SJSA1 (cell line): ENCODE data around the gene FXYD3. TPM values are rescaled to one million over a fixed set of nuclear protein-coding genes. Genes with fewer than 3 reads are reported as not detected.

ENCODE experiments used
- DNase-seq, 2 experiments: peaks; one replicate each; pipeline ENCODE4 v3.0.0-alpha.2; 2015 to 2020; ENCODE audit warnings: low spot score in 2 of 2, low read depth in 1 of 2
- H3K27ac ChIP-seq: fragments of 250-450 bp; sonication (Bioruptor Pico); 2 replicates; pipeline ENCODE4 v1.5.1; 2020; ENCODE audit warnings: mild to moderate bottlenecking, moderate library complexity
- H3K27me3 ChIP-seq: fragments of 250-450 bp; sonication (Bioruptor Pico); replicated peaks from 2 replicates; pipeline ENCODE4 v1.5.1; 2020; ENCODE audit warnings: mild to moderate bottlenecking, moderate library complexity
- H3K36me3 ChIP-seq: fragments of 250-450 bp; sonication (Bioruptor Pico); 2 replicates; pipeline ENCODE4 v1.5.1; 2020; ENCODE audit warnings: mild to moderate bottlenecking
- H3K4me1 ChIP-seq: fragments of 250-450 bp; sonication (Bioruptor Pico); replicated peaks from 2 replicates; pipeline ENCODE4 v1.6.1; 2021; ENCODE audit warnings: mild to moderate bottlenecking
- H3K4me3 ChIP-seq: fragments of 250-450 bp; sonication (Bioruptor Pico); 2 replicates; pipeline ENCODE4 v1.5.1; 2020; ENCODE audit warnings: mild to moderate bottlenecking
- H3K9me3 ChIP-seq: fragments of 250-450 bp; sonication (Bioruptor Pico); replicated peaks from 2 replicates; pipeline ENCODE4 v1.5.1; 2020; ENCODE audit warnings: mild to moderate bottlenecking
- total RNA-seq: library from RNA; depleted of rRNA; stranded (reverse); fragments of >200 nt; shearing (Covaris generic); gene quantifications from 2 replicates; pipeline ENCODE4 v1.2.3, GENCODE V29; 2014; rRNA removed

Gene FXYD3
- not detected in 2 replicates for total RNA-seq

- DNase-seq: no peak
- no peaks in the 10 kb centered on the region for H3K9me3 ChIP-seq
- no peaks in the 10 kb centered on the region for H3K27me3 ChIP-seq
- H3K4me1 ChIP-seq: no peaks in the 10 kb centered on the region
- no peak within 1 kb of the TSS for H3K27ac ChIP-seq
- no peaks in the 10 kb centered on the region for H3K36me3 ChIP-seq
- no peak within 1 kb of the TSS for H3K4me3 ChIP-seq
These were observed at the start of gene FXYD3 for GRCh38 chr19:35115177-35115951. FXYD3 (plus strand) TSS chr19:35115823; CDS start chr19:35119377, 3,554 bp downstream.

GRCh38 chr19:35066121-35066520, 49.5 kb upstream of the FXYD3 start:
- DNase-seq: no peak
- Histone ChIP-seq H3K4me1 (no peaks in the 10 kb centered on the region), H3K4me3 (no peak overlapping the region), H3K27ac (no peak overlapping the region), H3K9me3 (0 out of 2 replicates have a peak, but pooled peaks cover 12% of the 10 kb centered on the region), H3K36me3 (no peaks in the 10 kb centered on the region), H3K27me3 (no peaks in the 10 kb centered on the region)

GRCh38 chr19:35066691-35067563, 48.7 kb upstream of the FXYD3 start:
- H3K36me3 ChIP-seq: no peaks in the 10 kb centered on the region
- H3K9me3 ChIP-seq: 0 out of 2 replicates have a peak, but pooled peaks cover 12% of the 10 kb centered on the region
- H3K27me3 ChIP-seq: no peaks in the 10 kb centered on the region
- H3K27ac ChIP-seq: no peak overlapping the region
- H3K4me3 ChIP-seq: no peak overlapping the region
- DNase-seq: peak; percentile 78 to 87
- H3K4me1 ChIP-seq: no peaks in the 10 kb centered on the region

- no peak for DNase-seq
- no peaks in the 10 kb centered on the region for H3K27me3 ChIP-seq
- no peaks in the 10 kb centered on the region for H3K4me1 ChIP-seq
- H3K4me3 ChIP-seq: no peak overlapping the region
- 0 out of 2 replicates have a peak, but pooled peaks cover 12% of the 10 kb centered on the region for H3K9me3 ChIP-seq
- no peaks in the 10 kb centered on the region for H3K36me3 ChIP-seq
- H3K27ac ChIP-seq: no peak overlapping the region
These were observed 46.5 kb upstream of the FXYD3 start for GRCh38 chr19:35068941-35069634.

GRCh38 chr19:35069696-35070095, 45.9 kb upstream of the FXYD3 start:
- Histone ChIP-seq H3K27ac (no peak overlapping the region), H3K36me3 (no peaks in the 10 kb centered on the region), H3K4me3 (no peak overlapping the region), H3K4me1 (no peaks in the 10 kb centered on the region), H3K27me3 (no peaks in the 10 kb centered on the region), H3K9me3 (0 out of 2 replicates have a peak, but pooled peaks cover 12% of the 10 kb centered on the region)
- no peak for DNase-seq

- Histone ChIP-seq H3K9me3 (0 out of 2 replicates have a peak, but pooled peaks cover 12% of the 10 kb centered on the region), H3K27me3 (no peaks in the 10 kb centered on the region), H3K4me1 (no peaks in the 10 kb centered on the region), H3K27ac (no peak overlapping the region), H3K4me3 (no peak overlapping the region), H3K36me3 (no peaks in the 10 kb centered on the region)
- DNase-seq: no peak
These were observed 45.2 kb upstream of the FXYD3 start for GRCh38 chr19:35070471-35070870.

GRCh38 chr19:35073516-35073915, 42.1 kb upstream of the FXYD3 start:
- Histone ChIP-seq H3K27ac (no peak overlapping the region), H3K9me3 (0 out of 2 replicates have a peak, but pooled peaks cover 12% of the 10 kb centered on the region), H3K4me1 (no peaks in the 10 kb centered on the region), H3K4me3 (no peak overlapping the region), H3K36me3 (no peaks in the 10 kb centered on the region), H3K27me3 (no peaks in the 10 kb centered on the region)
- no peak for DNase-seq

- H3K27ac ChIP-seq: no peak overlapping the region
- H3K9me3 ChIP-seq: 0 out of 2 replicates have a peak, but pooled peaks cover 12% of the 10 kb centered on the region
- H3K4me1 ChIP-seq: no peaks in the 10 kb centered on the region
- H3K4me3 ChIP-seq: no peak overlapping the region
- H3K27me3 ChIP-seq: no peaks in the 10 kb centered on the region
- H3K36me3 ChIP-seq: no peaks in the 10 kb centered on the region
- no peak for DNase-seq
These were observed 41.7 kb upstream of the FXYD3 start for GRCh38 chr19:35073941-35074340.

GRCh38 chr19:35074426-35075201, 41.0 kb upstream of the FXYD3 start:
- DNase-seq: no peak
- H3K9me3 ChIP-seq: 0 out of 2 replicates have a peak, but pooled peaks cover 11% of the 10 kb centered on the region
- H3K36me3 ChIP-seq: no peaks in the 10 kb centered on the region
- no peaks in the 10 kb centered on the region for H3K27me3 ChIP-seq
- H3K27ac ChIP-seq: no peak overlapping the region
- H3K4me3 ChIP-seq: no peak overlapping the region
- H3K4me1 ChIP-seq: no peaks in the 10 kb centered on the region

GRCh38 chr19:35075202-35076025, 40.2 kb upstream of the FXYD3 start:
- DNase-seq: no peak
- no peak overlapping the region for H3K4me3 ChIP-seq

GRCh38 chr19:35076026-35076370, 39.6 kb upstream of the FXYD3 start:
- Histone ChIP-seq H3K27me3 (no peaks in the 10 kb centered on the region), H3K4me3 (no peak overlapping the region), H3K4me1 (no peaks in the 10 kb centered on the region), H3K9me3 (no peaks in the 10 kb centered on the region), H3K36me3 (no peaks in the 10 kb centered on the region), H3K27ac (no peak overlapping the region)
- DNase-seq: no peak

More at GRCh38 chr19:35075202-35076025, 40.2 kb upstream of the FXYD3 start:
- H3K9me3 ChIP-seq: 0 out of 2 replicates have a peak, but pooled peaks cover 3% of the 10 kb centered on the region
- no peaks in the 10 kb centered on the region for H3K4me1 ChIP-seq
- no peak overlapping the region for H3K27ac ChIP-seq
- H3K27me3 ChIP-seq: no peaks in the 10 kb centered on the region
- no peaks in the 10 kb centered on the region for H3K36me3 ChIP-seq

- no peaks in the 10 kb centered on the region for H3K9me3 ChIP-seq
- no peak overlapping the region for H3K27ac ChIP-seq
- H3K36me3 ChIP-seq: no peaks in the 10 kb centered on the region
- no peak overlapping the region for H3K4me3 ChIP-seq
- DNase-seq: no peak
- no peaks in the 10 kb centered on the region for H3K27me3 ChIP-seq
- no peaks in the 10 kb centered on the region for H3K4me1 ChIP-seq
These were observed 39.0 kb upstream of the FXYD3 start for GRCh38 chr19:35076657-35077056.
